ENCODE results near the gene MT1B. TPM values are rescaled to one million over a fixed set of nuclear protein-coding genes. Genes with fewer than 3 reads are reported as not detected.

The MT1B gene
- total and polyA plus RNA-seq, 9 of the 15 experiments (the other 6 are each of a cell fraction or from before 2014, with no cell fraction given) = not detected

DNA sequence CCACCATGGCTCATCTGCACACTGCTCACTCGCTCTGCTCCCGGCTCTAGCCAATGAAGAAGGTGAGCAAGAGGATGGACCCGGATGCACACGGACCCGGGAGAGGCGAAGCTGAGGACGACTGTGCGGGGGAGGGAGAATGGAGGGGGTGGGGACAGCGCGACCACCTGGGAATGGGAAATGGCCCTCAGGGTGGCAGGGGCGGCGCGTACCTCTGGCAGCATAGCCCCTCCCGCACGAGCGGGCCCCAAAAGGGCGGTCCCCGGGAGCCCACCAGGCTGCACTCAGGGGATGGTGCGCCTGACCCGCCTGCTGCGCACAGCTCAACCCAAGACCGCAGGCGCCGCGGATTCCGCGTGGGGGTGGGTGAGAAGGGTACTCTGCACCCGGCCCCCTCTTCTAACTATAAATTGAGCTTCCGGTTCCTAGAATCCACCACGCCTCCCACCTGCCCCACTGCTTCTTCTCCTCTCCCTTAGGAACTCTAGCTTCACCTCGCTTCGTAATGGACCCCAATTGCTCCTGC lies 24.1 kb downstream of the MT1B start:
- POLR2A ChIA-PET = interaction anchor here (0.7 kb wide), 1 partner anchor 10 kb away, joined by 4 read pairs; no protein-coding TSS in a partner anchor
- Histone ChIP-seq H3K27ac (ENCODE audit: extremely low read depth, low read depth, low read length) (no peak overlapping the region), H4K20me1 (replicated peaks; ENCODE audit: control insufficient read depth, insufficient read depth, low read length) (peaks cover 3% of the 10 kb centered on the region; the same call in 1 of the 2 replicates), H2AFZ (ENCODE audit: low read depth, low read length) (no peak overlapping the region), H3K9ac (ENCODE audit: insufficient read depth in 1 of 2, low read depth in 2 of 2, low read length in 2 of 2) (no peak overlapping the region), H3K27me3 (ENCODE audit: control insufficient read depth in 2 of 2, insufficient read depth in 2 of 2, low read length in 2 of 2) (peaks cover 18 to 40% of the 10 kb centered on the region in 2 experiments), H3K4me1 (replicated peaks in 1 of 2; ENCODE audit: control insufficient read depth in 2 of 2, insufficient read depth in 2 of 2, low read length in 2 of 2) (peaks cover 0 to 6% of the 10 kb centered on the region in 2 experiments; a peak in 1 of 5 replicates), H3K4me2 (ENCODE audit: insufficient read depth, low read length) (peak overlapping the region; percentile 37; the same call in 1 of the 2 replicates), H3K36me3 (ENCODE audit: control insufficient read depth, insufficient read depth, low read length) (no peaks in the 10 kb centered on the region), H3K4me3 (no peak overlapping the region), H3K9me1 (ENCODE audit: control insufficient read depth, insufficient read depth, low read length) (no peaks in the 10 kb centered on the region), H3K9me3 (replicated peaks; ENCODE audit: control insufficient read depth, insufficient read depth, low read depth, low read length) (no peaks in the 10 kb centered on the region), H3K79me2 (ENCODE audit: control insufficient read depth, insufficient read depth, low read length) (no peaks in the 10 kb centered on the region)
- no peak; the same call in 2 of the 3 replicates for ATAC-seq
- intact Hi-C loops (cut with micrococcal nuclease) (no loop called here), in situ Hi-C loops (cut with MboI) (no loop called here)
- WGBS (ENCODE audit: insufficient coverage, low coverage, missing lambda C conversion rate) = 10% methylated on average over 31 of the region's 32 CpGs
- no peak for TF ChIP-seq ZEB2 (IDR thresholded peaks at IDR 0.05)
- TF ChIP-seq, protein P1, sequence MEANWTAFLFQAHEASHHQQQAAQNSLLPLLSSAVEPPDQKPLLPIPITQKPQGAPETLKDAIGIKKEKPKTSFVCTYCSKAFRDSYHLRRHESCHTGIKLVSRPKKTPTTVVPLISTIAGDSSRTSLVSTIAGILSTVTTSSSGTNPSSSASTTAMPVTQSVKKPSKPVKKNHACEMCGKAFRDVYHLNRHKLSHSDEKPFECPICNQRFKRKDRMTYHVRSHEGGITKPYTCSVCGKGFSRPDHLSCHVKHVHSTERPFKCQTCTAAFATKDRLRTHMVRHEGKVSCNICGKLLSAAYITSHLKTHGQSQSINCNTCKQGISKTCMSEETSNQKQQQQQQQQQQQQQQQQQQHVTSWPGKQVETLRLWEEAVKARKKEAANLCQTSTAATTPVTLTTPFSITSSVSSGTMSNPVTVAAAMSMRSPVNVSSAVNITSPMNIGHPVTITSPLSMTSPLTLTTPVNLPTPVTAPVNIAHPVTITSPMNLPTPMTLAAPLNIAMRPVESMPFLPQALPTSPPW (CRISPR knock-in tag; IDR thresholded peaks at IDR 0.05) = 0 out of 2 replicates have a peak, but pooled peaks have one; percentile 16
- no peak for TF ChIP-seq GABPA (tag; conservative IDR thresholded peaks at IDR 0.05; ENCODE audit: low read depth)
- TF ChIP-seq HDAC8 (tag; IDR thresholded peaks at IDR 0.05) = no peak
- FAIRE-seq = no peak
- CTCF ChIA-PET (ENCODE audit: low intra/inter-chr PET ratio) = interaction anchor here (0.5 kb wide), 1 partner anchor 24 kb away, joined by 5 read pairs; no protein-coding TSS in a partner anchor
- peak in 1 of 4 experiments; percentile 15 for DNase-seq (ENCODE audit: extremely low read depth in 1 of 4, low spot score in 3 of 4)
- BruUV-seq (replicated peaks) = no TSS peak
